Spleen (tissue), 7 donors: ENCODE results near the gene PCGF3.

Experiments
- POLR2AphosphoS5 ChIP-seq, 3 donors: sonication (generic); formaldehyde crosslinking; IDR thresholded peaks; one replicate each; pipeline ENCODE4 v1.5.1; 2017; ENCODE audit warnings: antibody characterized with exemption in 3 of 3
- TF ChIP-seq, protein P1 (sequence below), 11 experiments: fragments of 200-600 bp in 7 of 11; fragments of 450-650 bp in 4 of 11; sonication (generic) in 4 of 11; IDR thresholded peaks in 8 of 11; conservative IDR thresholded peaks in 3 of 11; 1 replicate in 7 of 11; 2 replicates in 4 of 11; pipeline versions ENCODE4 v1.4.0 to v1.8.0; 2016 to 2021; ENCODE audit warnings: antibody characterized with exemption in 11 of 11, inconsistent platforms in 4 of 11, mild to moderate bottlenecking in 1 of 11
- donor health status: DM: no; HTN: no; CAD: no; lungs with moderate emphysema.
- donor health status: DM: no; HTN: no; CAD: no.
- donor health status: DM: no; HTN: no; CAD: no.

DNA sequence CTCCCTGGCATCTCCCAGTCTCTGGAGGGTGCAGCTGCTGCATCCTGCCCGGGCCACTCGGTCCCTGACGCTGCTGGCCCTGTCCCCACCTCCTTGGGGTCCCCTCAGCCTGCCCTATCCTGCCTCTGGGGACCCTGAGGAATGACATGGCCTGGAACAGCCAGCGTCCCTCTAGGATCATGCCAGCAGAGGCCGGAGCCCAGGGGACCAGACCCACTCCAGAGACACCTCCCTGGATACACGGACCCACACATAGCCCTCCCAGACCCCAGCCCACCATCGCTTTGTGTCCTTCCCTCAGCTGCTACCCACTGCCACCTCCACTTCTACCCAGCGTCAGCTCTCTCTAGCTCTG lies 84.8 kb downstream of the PCGF3 start:
- no peak for TF ChIP-seq POLR2AphosphoS5 (IDR thresholded peaks at IDR 0.05)
- TF ChIP-seq, protein P1, sequence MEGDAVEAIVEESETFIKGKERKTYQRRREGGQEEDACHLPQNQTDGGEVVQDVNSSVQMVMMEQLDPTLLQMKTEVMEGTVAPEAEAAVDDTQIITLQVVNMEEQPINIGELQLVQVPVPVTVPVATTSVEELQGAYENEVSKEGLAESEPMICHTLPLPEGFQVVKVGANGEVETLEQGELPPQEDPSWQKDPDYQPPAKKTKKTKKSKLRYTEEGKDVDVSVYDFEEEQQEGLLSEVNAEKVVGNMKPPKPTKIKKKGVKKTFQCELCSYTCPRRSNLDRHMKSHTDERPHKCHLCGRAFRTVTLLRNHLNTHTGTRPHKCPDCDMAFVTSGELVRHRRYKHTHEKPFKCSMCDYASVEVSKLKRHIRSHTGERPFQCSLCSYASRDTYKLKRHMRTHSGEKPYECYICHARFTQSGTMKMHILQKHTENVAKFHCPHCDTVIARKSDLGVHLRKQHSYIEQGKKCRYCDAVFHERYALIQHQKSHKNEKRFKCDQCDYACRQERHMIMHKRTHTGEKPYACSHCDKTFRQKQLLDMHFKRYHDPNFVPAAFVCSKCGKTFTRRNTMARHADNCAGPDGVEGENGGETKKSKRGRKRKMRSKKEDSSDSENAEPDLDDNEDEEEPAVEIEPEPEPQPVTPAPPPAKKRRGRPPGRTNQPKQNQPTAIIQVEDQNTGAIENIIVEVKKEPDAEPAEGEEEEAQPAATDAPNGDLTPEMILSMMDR (IDR thresholded peaks at IDR 0.05 in 8 of 11, conservative IDR thresholded peaks at IDR 0.05 in 3 of 11) = no peak
